CD4-positive, alpha-beta memory T cell (primary cell): ENCODE results near the gene DISP3. TPM values are rescaled to one million over a fixed set of nuclear protein-coding genes. Genes with fewer than 3 reads are reported as not detected.

Experiments
- CTCF ChIA-PET: fragments of 350-600 bp; sonication (Branson Sonifier 250); formaldehyde crosslinking; loops from one replicate; lab custom pipeline; 2021; ENCODE audit warnings: inconsistent platforms; ENCODE audit not compliant: partially characterized antibody; lab: Charles Lee
- POLR2A ChIA-PET: fragments of 350-600 bp; sonication (Branson Sonifier 250); formaldehyde crosslinking; loops from one replicate; lab custom pipeline; 2021; ENCODE audit not compliant: partially characterized antibody; lab: Charles Lee
- DNase-seq, 5 donors: peaks; one replicate each; pipeline versions ENCODE4 v3.0.0 to v3.0.0-alpha.2; 2020 to 2022; ENCODE audit warnings: mixed read lengths in 1 of 5
- H3K27ac ChIP-seq: one replicate; pipeline ENCODE4 v1.7.0; 2013; ENCODE audit warnings: low read depth, low read length
- H3K27me3 ChIP-seq: 2 replicates; pipeline ENCODE4 v1.7.0; 2013; ENCODE audit warnings: mild to moderate bottlenecking, low read length, moderate library complexity; ENCODE audit not compliant: insufficient read depth
- H3K36me3 ChIP-seq: 2 replicates; pipeline ENCODE4 v1.7.0; 2013; ENCODE audit warnings: mild to moderate bottlenecking, low read length, moderate library complexity; ENCODE audit not compliant: insufficient read depth
- H3K4me1 ChIP-seq: 2 replicates; pipeline ENCODE4 v1.7.0; 2013; ENCODE audit warnings: mild to moderate bottlenecking, low read length, moderate library complexity; ENCODE audit not compliant: insufficient read depth
- H3K4me3 ChIP-seq, 2 donors: one replicate each; pipeline ENCODE4 v1.7.0; 2013; ENCODE audit warnings: low read length in 2 of 2, mild to moderate bottlenecking in 1 of 2
- H3K9me3 ChIP-seq, 2 donors: one replicate each; pipeline ENCODE4 v1.7.0; 2013; ENCODE audit warnings: low read length in 2 of 2, control low read depth in 1 of 2; ENCODE audit not compliant: control insufficient read depth in 1 of 2
- H3K27ac Mint-ChIP-seq, 7 donors: one replicate each; pipeline ENCODE4 v1.8.0; 2020 to 2021; ENCODE audit warnings: mixed read lengths in 7 of 7, mild to moderate bottlenecking in 6 of 7, inconsistent platforms in 3 of 7, moderate library complexity in 3 of 7
- H3K27me3 Mint-ChIP-seq, 2 donors: one replicate each; pipeline ENCODE4 v1.8.0; 2020 to 2021; ENCODE audit warnings: mixed read lengths in 2 of 2
- H3K36me3 Mint-ChIP-seq, 2 donors: one replicate each; pipeline ENCODE4 v1.8.0; 2020 to 2021; ENCODE audit warnings: mixed read lengths in 2 of 2, inconsistent platforms in 1 of 2, mild to moderate bottlenecking in 1 of 2
- H3K4me1 Mint-ChIP-seq, 4 donors: one replicate each; pipeline ENCODE4 v1.8.0; 2020 to 2021; ENCODE audit warnings: mixed read lengths in 4 of 4, mild to moderate bottlenecking in 1 of 4
- H3K4me3 Mint-ChIP-seq, 8 donors: one replicate each; pipeline ENCODE4 v1.8.0; 2020 to 2021; ENCODE audit warnings: mixed read lengths in 8 of 8, mild to moderate bottlenecking in 7 of 8, moderate library complexity in 6 of 8, inconsistent platforms in 3 of 8
- H3K9me3 Mint-ChIP-seq, 8 donors: one replicate each; pipeline ENCODE4 v1.8.0; 2020 to 2021; ENCODE audit warnings: mixed read lengths in 8 of 8, mild to moderate bottlenecking in 5 of 8, inconsistent platforms in 3 of 8, moderate library complexity in 1 of 8
- intact Hi-C: fragments of 100-400 bp; cut with micrococcal nuclease; formaldehyde crosslinking; loops from one replicate; pipeline ENCODE4 v1.15.1; 2023
- polyA plus RNA-seq, 2 donors: library from polyadenylated mRNA; unstranded; fragments of 300-500 nt; fragmentation: Illumina TruSeq; gene quantifications; one replicate each; pipeline ENCODE4 v1.2.3, GENCODE V29; 2021
- total RNA-seq, 2 experiments: library from RNA; stranded (reverse); gene quantifications; one replicate each; pipeline ENCODE4 v1.2.3, GENCODE V29; 2021

DISP3 gene
- total and polyA plus RNA-seq, 4 experiments from 2014 or later = 0.11 to 0.61 (median 0.42) TPM; not detected in 1

DNA sequence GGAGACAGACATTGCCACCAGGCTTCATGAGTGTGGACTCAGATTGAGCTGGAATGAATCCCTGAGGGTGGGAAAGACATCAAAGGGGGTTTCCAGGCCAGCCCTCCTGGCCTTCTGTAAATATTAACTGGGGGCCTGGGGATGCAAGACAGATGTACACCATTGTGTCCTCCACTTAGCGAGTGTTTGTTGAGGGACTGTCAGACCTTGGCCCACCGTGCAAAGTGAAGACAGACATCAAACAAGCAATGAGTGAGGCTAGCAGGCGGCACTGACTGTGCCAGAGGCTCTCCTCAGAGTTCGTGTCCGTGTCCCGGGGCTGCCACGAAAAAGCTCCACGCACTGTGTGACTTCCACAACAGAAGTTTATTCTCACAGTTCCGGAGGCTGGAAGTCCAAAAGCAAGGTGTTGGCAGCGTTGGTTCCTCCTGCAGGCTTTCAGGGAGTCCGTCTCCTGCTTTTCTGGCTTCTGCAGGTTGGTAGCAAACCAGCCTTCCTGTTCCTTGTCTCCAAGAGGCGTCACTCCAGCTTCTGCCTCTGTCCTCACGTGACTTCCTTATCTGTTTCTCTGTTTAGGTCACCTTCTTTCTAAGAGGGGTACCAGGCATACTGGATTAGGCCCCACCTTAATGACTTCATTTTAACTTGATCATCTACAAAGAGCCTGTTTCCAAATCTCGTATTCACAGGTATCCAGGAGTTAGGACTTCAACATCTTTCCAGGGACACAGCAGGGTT, 59.1 kb downstream of the DISP3 start:
- Mint-ChIP-seq H3K36me3 (no peaks in the 10 kb centered on the region), H3K9me3 (no peaks in the 10 kb centered on the region), H3K4me1 (no peaks in the 10 kb centered on the region), H3K27me3 (peaks cover 3 to 14% of the 10 kb centered on the region in 2 donors), H3K4me3 (no peak overlapping the region), H3K27ac (no peak overlapping the region)
- Histone ChIP-seq H3K36me3 (no peaks in the 10 kb centered on the region), H3K27ac (no peak overlapping the region), H3K4me1 (no peaks in the 10 kb centered on the region), H3K9me3 (no peaks in the 10 kb centered on the region), H3K27me3 (no peaks in the 10 kb centered on the region), H3K4me3 (no peak overlapping the region)
- CTCF ChIA-PET = no interaction called here
- DNase-seq = no peak
- POLR2A ChIA-PET = no interaction called here
- intact Hi-C loops = no loop called here

DNA sequence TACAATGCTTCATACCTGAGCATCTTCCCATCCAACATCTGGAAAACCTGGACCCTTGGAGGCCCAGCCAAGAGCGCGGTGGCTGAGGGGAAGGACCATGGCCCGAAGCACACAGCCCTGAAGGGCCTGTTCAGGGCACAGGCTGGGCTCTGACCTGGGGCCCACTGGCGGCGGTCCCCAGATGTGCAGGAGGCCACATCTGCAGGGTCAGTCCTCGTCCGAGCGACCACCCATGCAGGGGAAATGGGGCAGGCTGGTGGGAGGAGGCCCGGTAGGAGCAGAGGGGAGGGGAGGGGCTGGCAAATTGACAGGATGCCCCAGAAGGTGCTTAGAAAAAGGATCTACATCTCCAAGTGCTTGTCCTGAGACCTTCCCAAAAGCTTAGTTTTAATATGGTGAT, 59.9 kb downstream of the DISP3 start:
- Mint-ChIP-seq H3K27me3 (peaks cover 3 to 14% of the 10 kb centered on the region in 2 donors), H3K4me3 (no peak overlapping the region), H3K36me3 (no peaks in the 10 kb centered on the region), H3K4me1 (no peaks in the 10 kb centered on the region), H3K27ac (no peak overlapping the region), H3K9me3 (no peaks in the 10 kb centered on the region)
- no peaks in the 10 kb centered on the region for H3K27me3 ChIP-seq
- ChIA-PET POLR2A (no interaction called here), CTCF (no interaction called here)
- no peaks in the 10 kb centered on the region for H3K36me3 ChIP-seq
- no peaks in the 10 kb centered on the region for H3K4me1 ChIP-seq
- intact Hi-C loops = no loop called here
- no peak overlapping the region for H3K4me3 ChIP-seq
- no peak overlapping the region for H3K27ac ChIP-seq
- H3K9me3 ChIP-seq = no peaks in the 10 kb centered on the region
- no peak for DNase-seq

DNA sequence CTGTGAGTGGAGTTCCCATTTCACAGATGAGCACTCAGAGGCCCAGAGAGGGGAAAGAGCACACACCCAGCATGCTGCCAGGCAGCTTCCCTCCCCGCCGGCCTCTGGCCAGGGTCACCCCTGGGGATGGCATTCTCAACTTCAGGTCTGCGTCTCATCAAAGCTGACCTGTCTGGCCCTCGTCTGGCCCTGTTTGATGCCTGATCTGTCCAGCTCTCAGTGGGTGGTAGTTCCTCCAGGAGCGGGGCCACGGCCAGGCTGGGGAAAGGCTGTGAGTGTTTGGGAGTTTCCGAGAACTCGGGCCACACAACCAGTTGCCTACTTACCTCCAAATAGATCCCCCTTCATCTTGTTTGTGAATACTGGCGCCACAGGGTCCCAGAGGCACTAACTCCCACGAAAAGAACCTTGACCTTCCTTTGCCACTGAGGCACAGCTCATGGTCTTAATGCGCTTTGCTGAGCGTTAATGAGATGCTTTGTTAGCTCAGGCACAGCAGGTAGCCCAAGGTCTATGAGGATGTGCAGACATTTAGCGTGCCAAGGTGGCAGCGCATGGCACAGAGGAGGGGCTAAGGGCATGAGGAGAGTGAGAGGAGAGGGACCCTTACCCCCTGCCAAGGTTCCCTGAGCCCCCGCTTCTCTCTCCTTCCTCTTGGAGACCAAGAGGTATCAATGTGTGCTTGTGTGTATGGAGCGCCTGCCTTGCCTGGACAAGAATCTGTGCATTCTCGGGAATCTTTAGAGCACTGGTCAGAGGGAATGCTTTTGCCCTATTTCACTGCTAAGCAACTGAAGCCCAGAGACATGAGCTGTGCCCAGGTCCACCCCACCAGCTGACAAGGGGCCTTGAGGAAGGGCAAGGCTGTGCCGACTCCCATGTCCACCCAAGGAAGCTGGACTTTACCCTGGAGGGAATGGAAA, 61.2 kb downstream of the DISP3 start:
- CTCF ChIA-PET = no interaction called here
- H3K27ac ChIP-seq = no peak overlapping the region

DNA sequence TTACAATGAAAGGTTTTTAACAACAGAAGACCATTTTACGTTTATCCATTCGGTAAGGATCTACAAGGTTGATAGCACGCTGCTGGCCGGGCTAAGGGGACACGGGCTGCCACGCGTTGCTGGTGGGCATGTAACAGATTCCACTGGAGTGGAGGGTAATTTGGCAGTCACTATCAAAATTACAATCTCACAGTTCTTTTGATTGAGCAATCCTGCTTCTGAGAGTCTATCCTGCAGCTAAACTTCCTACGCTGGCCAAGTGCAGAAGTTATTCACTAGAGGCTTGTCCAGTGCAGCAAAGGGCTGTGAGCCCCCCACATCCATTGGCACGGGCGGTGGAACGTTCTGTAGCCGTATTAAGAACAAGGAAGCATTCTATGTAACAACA, 61.8 kb downstream of the DISP3 start:
- H3K4me1 Mint-ChIP-seq = no peaks in the 10 kb centered on the region
- ChIA-PET CTCF (no interaction called here), POLR2A (no interaction called here)
- DNase-seq = no peak
- peaks cover 3 to 19% of the 10 kb centered on the region in 2 donors for H3K27me3 Mint-ChIP-seq
- H3K27ac Mint-ChIP-seq = no peak overlapping the region
- H3K27me3 ChIP-seq = no peaks in the 10 kb centered on the region
- no peaks in the 10 kb centered on the region for H3K4me1 ChIP-seq
- no peak overlapping the region for H3K27ac ChIP-seq
- H3K36me3 Mint-ChIP-seq = no peaks in the 10 kb centered on the region
- no peaks in the 10 kb centered on the region for H3K36me3 ChIP-seq
- no peak overlapping the region for H3K4me3 ChIP-seq
- intact Hi-C loops = no loop called here
- H3K4me3 Mint-ChIP-seq = no peak overlapping the region
- no peaks in the 10 kb centered on the region for H3K9me3 Mint-ChIP-seq
- H3K9me3 ChIP-seq = no peaks in the 10 kb centered on the region

More for the DNA sequence above, 61.2 kb downstream of the DISP3 start:
- Histone ChIP-seq H3K27me3 (no peaks in the 10 kb centered on the region), H3K36me3 (no peaks in the 10 kb centered on the region), H3K4me1 (no peaks in the 10 kb centered on the region), H3K9me3 (no peaks in the 10 kb centered on the region), H3K4me3 (no peak overlapping the region)
- H3K4me1 Mint-ChIP-seq = no peaks in the 10 kb centered on the region
- intact Hi-C loops = no loop called here
- peaks cover 3 to 19% of the 10 kb centered on the region in 2 donors for H3K27me3 Mint-ChIP-seq
- no peak for DNase-seq
- POLR2A ChIA-PET = no interaction called here
- H3K9me3 Mint-ChIP-seq = no peaks in the 10 kb centered on the region
- H3K27ac Mint-ChIP-seq = no peak overlapping the region
- H3K36me3 Mint-ChIP-seq = no peaks in the 10 kb centered on the region
- no peak overlapping the region for H3K4me3 Mint-ChIP-seq

DNA sequence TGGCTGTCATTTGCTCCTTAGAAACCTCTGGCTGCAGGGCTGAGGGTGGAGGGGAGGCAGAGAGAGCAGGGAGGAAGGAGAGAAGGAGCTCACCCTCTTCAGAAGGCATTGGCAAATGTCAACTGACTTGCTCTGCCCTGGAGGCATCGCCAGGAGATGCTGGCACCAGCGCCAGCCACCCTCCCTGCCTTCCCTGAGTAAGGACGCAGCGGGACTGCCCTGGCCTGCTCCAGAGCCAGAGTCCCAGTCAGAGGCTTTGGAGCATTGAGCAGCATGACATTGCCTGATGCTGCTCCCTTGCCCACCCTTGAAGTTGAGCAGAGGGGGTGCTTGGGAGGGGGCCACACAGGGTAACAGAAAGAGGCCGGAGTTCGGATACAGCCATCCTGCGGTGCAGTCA, 62.3 kb downstream of the DISP3 start:
- peaks cover 3 to 19% of the 10 kb centered on the region in 2 donors for H3K27me3 Mint-ChIP-seq

DNA sequence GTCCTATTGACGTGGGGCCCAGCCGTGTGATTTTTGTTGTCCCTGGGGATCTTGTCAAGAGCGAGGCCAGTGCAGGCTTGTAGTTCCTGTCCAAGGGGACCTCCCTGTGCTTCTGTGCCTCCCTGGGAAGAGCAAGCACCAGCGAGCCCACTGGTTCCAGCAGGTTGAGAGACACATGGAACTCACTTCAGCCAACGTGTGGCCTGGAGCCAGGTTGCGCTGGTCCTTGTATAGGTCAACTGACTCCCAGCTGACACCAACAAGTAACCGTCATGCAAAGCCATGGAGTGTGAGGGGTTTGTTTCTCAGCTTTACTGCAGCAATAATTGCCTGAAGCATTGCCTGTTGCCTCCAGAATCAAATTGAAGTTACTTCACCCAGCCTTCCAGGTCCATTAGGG, 63.0 kb downstream of the DISP3 start:
- intact Hi-C loops = no loop called here
- Mint-ChIP-seq H3K27me3 (peaks cover 3 to 19% of the 10 kb centered on the region in 2 donors), H3K4me1 (peaks cover 0 to 6% (median 0%) of the 10 kb centered on the region in 4 donors), H3K4me3 (no peak overlapping the region), H3K27ac (no peak overlapping the region), H3K9me3 (no peaks in the 10 kb centered on the region), H3K36me3 (no peaks in the 10 kb centered on the region)
- H3K27me3 ChIP-seq = no peaks in the 10 kb centered on the region
- H3K4me3 ChIP-seq = no peak overlapping the region
- DNase-seq = no peak
- no peak overlapping the region for H3K27ac ChIP-seq
- no peaks in the 10 kb centered on the region for H3K4me1 ChIP-seq
- H3K9me3 ChIP-seq = no peaks in the 10 kb centered on the region
- ChIA-PET POLR2A (no interaction called here), CTCF (no interaction called here)
- H3K36me3 ChIP-seq = no peaks in the 10 kb centered on the region

More for the DNA sequence above, 62.3 kb downstream of the DISP3 start:
- ChIA-PET CTCF (no interaction called here), POLR2A (no interaction called here)
- intact Hi-C loops = no loop called here
- H3K36me3 ChIP-seq = no peaks in the 10 kb centered on the region
- H3K27ac ChIP-seq = no peak overlapping the region
- H3K27me3 ChIP-seq = no peaks in the 10 kb centered on the region
- Mint-ChIP-seq H3K36me3 (no peaks in the 10 kb centered on the region), H3K27ac (no peak overlapping the region), H3K4me1 (no peaks in the 10 kb centered on the region), H3K4me3 (no peak overlapping the region), H3K9me3 (no peaks in the 10 kb centered on the region)
- no peaks in the 10 kb centered on the region for H3K4me1 ChIP-seq
- no peak for DNase-seq
- no peak overlapping the region for H3K4me3 ChIP-seq
- no peaks in the 10 kb centered on the region for H3K9me3 ChIP-seq

DNA sequence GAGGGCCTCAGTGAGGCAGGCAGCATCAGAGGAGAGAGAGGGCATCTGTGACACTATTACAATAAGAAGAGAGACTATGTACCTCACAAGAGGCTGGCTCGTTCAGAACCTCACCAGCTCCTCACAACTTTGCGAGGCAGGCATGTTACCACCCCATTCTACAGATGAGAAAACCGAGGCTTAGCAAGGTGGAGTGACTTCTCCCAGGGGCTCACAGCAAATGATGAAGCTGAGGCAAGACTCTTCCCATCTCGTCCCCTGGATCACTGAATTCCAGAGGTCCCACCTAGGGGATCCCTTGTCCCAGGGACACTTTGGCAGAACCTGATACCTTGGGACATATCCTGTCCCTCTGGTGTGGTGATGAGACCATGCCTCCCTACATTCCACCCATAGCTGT, 64.4 kb downstream of the DISP3 start:
- H3K27me3 Mint-ChIP-seq = peaks cover 7 to 23% of the 10 kb centered on the region in 2 donors
- POLR2A ChIA-PET = no interaction called here
- peaks cover 0 to 6% (median 0%) of the 10 kb centered on the region in 4 donors for H3K4me1 Mint-ChIP-seq
- no peaks in the 10 kb centered on the region for H3K27me3 ChIP-seq
- no peak overlapping the region for H3K4me3 ChIP-seq
- no peaks in the 10 kb centered on the region for H3K36me3 Mint-ChIP-seq
- CTCF ChIA-PET = no interaction called here
- no peaks in the 10 kb centered on the region for H3K36me3 ChIP-seq
- no peak overlapping the region for H3K27ac ChIP-seq
- H3K4me3 Mint-ChIP-seq = no peak overlapping the region
- intact Hi-C loops = no loop called here
- H3K27ac Mint-ChIP-seq = no peak overlapping the region
- no peak for DNase-seq
- no peaks in the 10 kb centered on the region for H3K9me3 Mint-ChIP-seq
- no peaks in the 10 kb centered on the region for H3K4me1 ChIP-seq
- no peaks in the 10 kb centered on the region for H3K9me3 ChIP-seq
